NT2/D1 (cell line): ENCODE results near the gene DYNLRB2.

ENCODE experiments used
- SUZ12 ChIP-seq: IDR thresholded peaks from 2 replicates; pipeline ENCODE4 v1.6.1; 2011; ENCODE audit not compliant: insufficient read length, insufficient read depth; ENCODE audit errors: extremely low read depth
- ZNF274 ChIP-seq: IDR thresholded peaks from 2 replicates; pipeline ENCODE4 v1.6.1; 2011; ENCODE audit warnings: mild to moderate bottlenecking, low read depth, low read length

DNA sequence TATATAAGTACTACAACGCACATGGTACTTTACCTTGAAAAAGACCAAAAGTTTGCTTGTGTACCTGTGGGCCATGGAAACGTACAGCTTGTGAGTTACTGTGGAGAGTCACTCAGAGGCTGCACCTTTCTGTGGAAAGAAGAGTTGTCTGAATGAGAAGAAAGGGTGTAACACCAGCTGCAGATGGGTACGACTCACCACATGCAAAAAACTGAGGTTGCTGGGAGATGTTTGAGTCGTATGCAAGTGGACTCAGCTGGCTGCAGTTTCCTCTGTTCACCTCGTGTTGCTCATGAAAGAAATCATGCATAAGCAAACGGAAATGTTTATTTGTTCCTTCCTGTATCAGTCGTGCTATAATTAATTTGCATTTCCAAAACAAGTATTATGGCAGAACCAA, 22.4 kb upstream of the DYNLRB2 start:
- TF ChIP-seq ZNF274 (no peak), SUZ12 (no peak)
